Measurements from ENCODE around the gene CELA2B. TPM values are rescaled to one million over a fixed set of nuclear protein-coding genes. Genes with fewer than 3 reads are reported as not detected.

CELA2B gene
- total RNA-seq, 1 experiment from 2014 or later: not detected

GRCh38 chr1:15440357-15440756, 35.5 kb upstream of the CELA2B start:
- no peaks in the 10 kb centered on the region for H3K4me1 Mint-ChIP-seq
- no peak overlapping the region for H3K4me3 Mint-ChIP-seq
- no peak overlapping the region for H3K27ac Mint-ChIP-seq
- DNase-seq (ENCODE audit: low spot score) (no peak), ATAC-seq (no peak)
- CTCF ChIA-PET: interaction anchor here (5.0 kb wide), 1 partner anchor 9 kb away, joined by 20 read pairs; no protein-coding TSS in a partner anchor
- TF ChIP-seq IRF2 (CRISPR knock-in tag; IDR thresholded peaks at IDR 0.05; ENCODE audit: borderline replicate concordance, low read depth): no peak
- TF ChIP-seq NR3C1 (CRISPR knock-in tag; conservative IDR thresholded peaks at IDR 0.05; ENCODE audit: low read depth): no peak
- no peak for TF ChIP-seq RELA (CRISPR knock-in tag; IDR thresholded peaks at IDR 0.05; ENCODE audit: borderline replicate concordance)
- no peaks in the 10 kb centered on the region for H3K9me3 Mint-ChIP-seq
- POLR2A ChIA-PET: interaction anchor here (1.2 kb wide), 1 partner anchor 19 kb away, joined by 3 read pairs; no protein-coding TSS in a partner anchor
- H3K36me3 Mint-ChIP-seq: no peaks in the 10 kb centered on the region
- H3K27me3 Mint-ChIP-seq (ENCODE audit: low read depth): no peaks in the 10 kb centered on the region

- H3K27ac Mint-ChIP-seq: no peak overlapping the region
- CTCF ChIA-PET: interaction anchor here (5.0 kb wide), 1 partner anchor 10 kb away, joined by 20 read pairs; no protein-coding TSS in a partner anchor
Observed at GRCh38 chr1:15441247-15441646, 34.7 kb upstream of the CELA2B start.

GRCh38 chr1:15442119-15442518, 33.8 kb upstream of the CELA2B start:
- H3K27ac Mint-ChIP-seq: no peak overlapping the region
- H3K9me3 Mint-ChIP-seq: no peaks in the 10 kb centered on the region
- TF ChIP-seq ZNF121 (CRISPR knock-in tag; IDR thresholded peaks at IDR 0.05): no peak
- no peak for TF ChIP-seq E2F1 (CRISPR knock-in tag; IDR thresholded peaks at IDR 0.05)
- no peak for TF ChIP-seq KAT7 (CRISPR knock-in tag; IDR thresholded peaks at IDR 0.05; ENCODE audit: borderline replicate concordance)
- no peak for TF ChIP-seq SMAD3 (CRISPR knock-in tag; IDR thresholded peaks at IDR 0.05; ENCODE audit: borderline replicate concordance)
- TF ChIP-seq NR3C1 (CRISPR knock-in tag; conservative IDR thresholded peaks at IDR 0.05; ENCODE audit: low read depth): no peak
- no peak for TF ChIP-seq FOXK1 (CRISPR knock-in tag; IDR thresholded peaks at IDR 0.05)
- TF ChIP-seq USF2 (CRISPR knock-in tag; IDR thresholded peaks at IDR 0.05): no peak
- TF ChIP-seq ATF1 (CRISPR knock-in tag; IDR thresholded peaks at IDR 0.05): no peak
- TF ChIP-seq FOXP1 (CRISPR knock-in tag; IDR thresholded peaks at IDR 0.05; ENCODE audit: borderline replicate concordance): no peak
- TF ChIP-seq TEAD4 (CRISPR knock-in tag; IDR thresholded peaks at IDR 0.05): no peak
- DNase-seq (ENCODE audit: low spot score) (no peak), ATAC-seq (no peak)
- no peaks in the 10 kb centered on the region for H3K36me3 Mint-ChIP-seq
- POLR2A ChIA-PET: no interaction called here
- no peaks in the 10 kb centered on the region for H3K27me3 Mint-ChIP-seq (ENCODE audit: low read depth)
- no peaks in the 10 kb centered on the region for H3K4me1 Mint-ChIP-seq
- no peak overlapping the region for H3K4me3 Mint-ChIP-seq
- CTCF ChIA-PET: interaction anchor here (1.3 to 5.0 kb wide), 2 partner anchors 10 to 119 kb away, joined by 3 to 20 read pairs; no protein-coding TSS in a partner anchor

More at GRCh38 chr1:15441247-15441646, 34.7 kb upstream of the CELA2B start:
- Mint-ChIP-seq H3K36me3 (no peaks in the 10 kb centered on the region), H3K4me1 (no peaks in the 10 kb centered on the region), H3K4me3 (no peak overlapping the region), H3K9me3 (no peaks in the 10 kb centered on the region), H3K27me3 (ENCODE audit: low read depth) (no peaks in the 10 kb centered on the region)
- ATAC-seq (no peak), DNase-seq (ENCODE audit: low spot score) (no peak)
- TF ChIP-seq FOXK1 (CRISPR knock-in tag; IDR thresholded peaks at IDR 0.05) (no peak), ZNF317 (CRISPR knock-in tag; IDR thresholded peaks at IDR 0.05; ENCODE audit: borderline replicate concordance, low read depth) (no peak), MLX (CRISPR knock-in tag; IDR thresholded peaks at IDR 0.05) (no peak), JUN (CRISPR knock-in tag; IDR thresholded peaks at IDR 0.05) (no peak), AFF4 (CRISPR knock-in tag; IDR thresholded peaks at IDR 0.05; ENCODE audit: borderline replicate concordance) (no peak), NFE2L1 (CRISPR knock-in tag; IDR thresholded peaks at IDR 0.05) (no peak), ETV6 (CRISPR knock-in tag; IDR thresholded peaks at IDR 0.05) (no peak), EMX1 (CRISPR knock-in tag; IDR thresholded peaks at IDR 0.05) (no peak), PRRX2 (CRISPR knock-in tag; IDR thresholded peaks at IDR 0.05) (no peak)
- POLR2A ChIA-PET: interaction anchor here (1.2 kb wide), 1 partner anchor 20 kb away, joined by 3 read pairs; no protein-coding TSS in a partner anchor

Data from WTC11 (cell line).